Brain microvascular endothelial cell (primary cell): ENCODE data around the gene IGFN1.

Source experiments
- DNase-seq: peaks from one replicate; pipeline ENCODE4 v3.0.0-alpha.2; 2020
- H3K27ac ChIP-seq: fragments of 250-450 bp; sonication (Bioruptor Pico); 2 replicates; pipeline ENCODE4 v1.5.1; 2020; ENCODE audit warnings: mild to moderate bottlenecking, moderate library complexity
- H3K27me3 ChIP-seq: fragments of 250-450 bp; sonication (Bioruptor Pico); replicated peaks from 2 replicates; pipeline ENCODE4 v1.5.1; 2020; ENCODE audit warnings: mild to moderate bottlenecking
- H3K36me3 ChIP-seq: fragments of 250-450 bp; sonication (Bioruptor Pico); replicated peaks from 2 replicates; pipeline ENCODE4 v1.5.1; 2020; ENCODE audit warnings: mild to moderate bottlenecking
- H3K4me3 ChIP-seq: 2 replicates; pipeline ENCODE4 v1.5.1; 2011; ENCODE audit warnings: low read depth, mild to moderate bottlenecking, control low read depth, low read length, moderate library complexity
- in situ Hi-C: cut with HindIII; loops from 2 replicates; pipeline ENCODE4 v1.10.0; 2017; ENCODE audit warnings: low sequenced_read_pairs, low pct_ligation_motif_present
- TF ChIP-seq, protein P1 (sequence below): IDR thresholded peaks from 2 replicates; pipeline ENCODE4 v1.5.1; 2011; ENCODE audit warnings: low read depth, mild to moderate bottlenecking, moderate library complexity, low read length, control low read depth, inconsistent platforms; ENCODE audit errors: missing control alignments

The IGFN1 gene

DNA sequence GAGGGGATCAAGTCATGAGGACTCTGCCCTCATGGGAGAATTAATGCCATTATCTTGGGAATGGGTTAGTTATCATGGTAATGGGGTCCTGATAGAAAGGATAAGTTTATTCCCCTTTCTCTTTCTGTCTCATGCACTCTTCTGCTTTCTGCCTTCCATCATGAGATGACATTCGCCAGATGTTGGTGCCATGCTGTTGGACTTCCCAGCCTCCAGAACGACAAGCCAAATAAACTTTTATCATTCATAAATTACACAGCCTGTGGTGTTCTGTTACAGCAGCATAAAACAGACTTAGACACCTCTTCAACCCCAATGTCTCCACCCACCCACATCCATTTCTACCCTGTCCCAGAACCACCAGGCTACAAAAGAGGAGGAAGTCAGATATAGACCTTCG, 11.9 kb upstream of the IGFN1 start:
- no peak overlapping the region for H3K27ac ChIP-seq
- in situ Hi-C loops: no loop called here
- TF ChIP-seq, protein P1, sequence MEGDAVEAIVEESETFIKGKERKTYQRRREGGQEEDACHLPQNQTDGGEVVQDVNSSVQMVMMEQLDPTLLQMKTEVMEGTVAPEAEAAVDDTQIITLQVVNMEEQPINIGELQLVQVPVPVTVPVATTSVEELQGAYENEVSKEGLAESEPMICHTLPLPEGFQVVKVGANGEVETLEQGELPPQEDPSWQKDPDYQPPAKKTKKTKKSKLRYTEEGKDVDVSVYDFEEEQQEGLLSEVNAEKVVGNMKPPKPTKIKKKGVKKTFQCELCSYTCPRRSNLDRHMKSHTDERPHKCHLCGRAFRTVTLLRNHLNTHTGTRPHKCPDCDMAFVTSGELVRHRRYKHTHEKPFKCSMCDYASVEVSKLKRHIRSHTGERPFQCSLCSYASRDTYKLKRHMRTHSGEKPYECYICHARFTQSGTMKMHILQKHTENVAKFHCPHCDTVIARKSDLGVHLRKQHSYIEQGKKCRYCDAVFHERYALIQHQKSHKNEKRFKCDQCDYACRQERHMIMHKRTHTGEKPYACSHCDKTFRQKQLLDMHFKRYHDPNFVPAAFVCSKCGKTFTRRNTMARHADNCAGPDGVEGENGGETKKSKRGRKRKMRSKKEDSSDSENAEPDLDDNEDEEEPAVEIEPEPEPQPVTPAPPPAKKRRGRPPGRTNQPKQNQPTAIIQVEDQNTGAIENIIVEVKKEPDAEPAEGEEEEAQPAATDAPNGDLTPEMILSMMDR: no peak

DNA sequence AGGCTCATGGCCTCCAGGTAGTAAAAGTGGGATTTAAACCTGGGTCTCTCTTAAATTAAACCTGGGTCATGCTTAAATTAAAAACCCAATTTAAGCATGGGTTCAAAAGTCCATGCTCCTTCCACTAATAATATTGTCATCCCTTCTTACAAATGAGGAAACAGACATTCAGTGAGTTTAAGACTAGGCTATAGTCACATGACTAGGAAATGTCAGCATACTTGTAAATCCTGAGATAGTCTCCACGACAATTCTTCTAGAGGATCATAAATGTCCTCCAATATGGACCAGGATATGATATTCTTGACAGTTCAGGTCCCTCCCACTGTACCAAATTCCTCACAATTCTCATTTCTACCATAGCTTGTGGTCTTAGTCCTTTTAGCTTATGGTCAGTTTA, 10.5 kb upstream of the IGFN1 start:
- Histone ChIP-seq H3K36me3 (no peaks in the 10 kb centered on the region), H3K27ac (no peak overlapping the region), H3K27me3 (no peaks in the 10 kb centered on the region), H3K4me3 (no peak overlapping the region)
- DNase-seq: no peak
- TF ChIP-seq, protein P1: no peak
- in situ Hi-C loops: no loop called here

More for the DNA sequence above, 11.9 kb upstream of the IGFN1 start:
- H3K36me3 ChIP-seq: no peaks in the 10 kb centered on the region
- H3K4me3 ChIP-seq: no peak overlapping the region
- no peaks in the 10 kb centered on the region for H3K27me3 ChIP-seq
- no peak for DNase-seq

DNA sequence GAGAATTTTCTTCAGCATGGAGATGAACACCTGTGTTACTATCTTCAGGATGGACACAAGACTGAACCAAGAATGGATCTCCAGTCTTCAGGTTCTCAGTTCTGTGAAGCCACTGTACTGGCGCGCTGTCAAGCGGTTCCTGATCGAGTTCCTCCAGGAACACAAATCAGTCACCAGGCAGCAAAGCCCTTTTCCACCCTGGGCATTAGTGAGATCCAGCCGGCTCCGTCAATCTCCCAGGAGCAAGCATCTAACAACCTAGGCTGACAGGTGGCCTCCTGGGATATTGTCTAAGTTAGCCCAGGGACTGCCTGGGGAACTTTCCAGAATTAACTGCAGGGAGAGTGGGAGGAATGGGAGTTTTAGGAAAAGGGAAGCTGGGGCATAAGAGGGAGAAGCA, 9.7 kb upstream of the IGFN1 start:
- in situ Hi-C loops: no loop called here
- Histone ChIP-seq H3K4me3 (no peak overlapping the region), H3K36me3 (no peaks in the 10 kb centered on the region), H3K27ac (no peak overlapping the region), H3K27me3 (no peaks in the 10 kb centered on the region)
- TF ChIP-seq, protein P1: no peak
- no peak for DNase-seq

DNA sequence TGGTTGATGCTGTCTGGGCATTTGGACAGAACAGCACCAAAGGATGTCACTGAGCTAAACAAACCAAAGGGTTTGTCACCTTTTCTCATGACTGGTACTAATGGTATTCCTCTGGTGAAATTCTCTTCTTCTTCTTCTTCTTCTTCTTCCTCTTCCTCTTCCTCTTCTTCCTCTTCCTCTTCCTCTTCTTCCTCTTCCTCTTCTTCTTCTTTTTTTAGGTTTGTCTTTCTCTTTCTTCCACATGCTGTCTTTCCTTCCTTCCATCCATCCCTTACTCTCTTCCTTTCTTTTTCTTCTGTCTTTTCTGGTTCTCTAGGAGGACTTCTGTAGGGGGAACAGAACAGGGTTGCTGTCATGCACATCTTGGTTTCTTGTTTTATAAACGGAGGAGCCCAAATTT, 9.3 kb upstream of the IGFN1 start:
- TF ChIP-seq, protein P1: no peak
- DNase-seq: no peak
- H3K27me3 ChIP-seq: no peaks in the 10 kb centered on the region
- H3K27ac ChIP-seq: no peak overlapping the region
- no peaks in the 10 kb centered on the region for H3K36me3 ChIP-seq
- in situ Hi-C loops: no loop called here
- no peak overlapping the region for H3K4me3 ChIP-seq

DNA sequence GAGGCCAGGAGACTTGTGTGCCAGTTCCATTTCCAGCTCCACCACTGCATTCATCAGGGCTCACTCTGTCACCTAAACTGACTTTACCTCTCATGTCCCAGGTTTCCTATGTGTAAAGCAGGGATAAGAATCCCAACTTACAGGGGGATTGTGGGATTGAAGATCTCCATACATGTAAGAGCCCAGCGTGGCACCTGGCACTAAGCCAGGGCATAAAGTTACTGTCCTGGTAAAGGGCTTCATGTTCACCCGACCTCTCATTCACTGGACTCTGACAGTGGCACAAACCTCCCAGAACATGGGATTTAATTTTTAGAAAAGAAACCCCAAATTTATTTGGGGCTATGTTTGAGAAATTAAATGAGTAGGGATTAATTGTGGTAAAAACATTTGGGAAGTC, 8.9 kb upstream of the IGFN1 start:
- Histone ChIP-seq H3K27me3 (no peaks in the 10 kb centered on the region), H3K36me3 (no peaks in the 10 kb centered on the region), H3K27ac (no peak overlapping the region), H3K4me3 (no peak overlapping the region)
- in situ Hi-C loops: no loop called here
- no peak for DNase-seq
- TF ChIP-seq, protein P1: no peak

DNA sequence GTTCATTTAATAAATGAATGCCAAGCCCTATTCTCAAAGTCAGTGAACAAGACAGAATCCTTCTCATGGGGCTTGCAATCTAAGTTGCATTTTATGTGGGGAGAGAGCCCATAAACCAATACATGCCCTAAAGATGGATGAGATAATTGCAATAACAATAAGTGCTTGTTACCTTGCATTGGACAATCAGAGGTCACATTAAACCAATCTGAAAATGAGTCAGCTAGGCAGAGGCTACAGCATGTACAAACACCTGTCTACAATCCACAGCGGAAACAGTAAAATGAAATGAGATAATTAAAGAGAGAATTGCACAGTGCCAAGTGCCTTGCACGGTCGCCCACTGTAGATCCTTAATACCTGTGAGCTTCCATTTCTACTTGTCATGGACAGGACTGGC, 7.4 kb upstream of the IGFN1 start:
- TF ChIP-seq, protein P1: no peak
- Histone ChIP-seq H3K27ac (no peak overlapping the region), H3K36me3 (no peaks in the 10 kb centered on the region), H3K4me3 (no peak overlapping the region), H3K27me3 (no peaks in the 10 kb centered on the region)
- in situ Hi-C loops: no loop called here
- no peak for DNase-seq
